ENCODE measurements around the gene MED22.

DNA sequence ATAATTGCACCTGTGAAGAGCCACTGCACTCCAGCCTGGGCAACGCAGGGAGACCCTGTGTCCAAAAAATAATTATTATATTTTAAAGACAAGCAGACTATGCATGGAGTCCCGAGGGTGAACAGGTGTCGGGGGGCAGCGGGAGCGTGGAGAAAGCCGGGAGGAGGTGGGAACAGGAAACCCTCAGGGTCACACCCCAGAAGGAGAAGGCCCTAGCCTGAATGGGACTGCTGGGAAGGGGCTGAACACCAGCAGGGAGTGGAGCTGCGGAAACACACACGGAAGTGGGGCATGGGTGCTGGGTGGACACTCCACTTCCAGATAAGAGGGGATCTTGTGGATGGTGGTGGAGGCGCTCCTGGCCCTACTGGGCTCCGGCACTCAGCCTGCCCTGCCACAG is 24.7 kb downstream of the MED22 start:
- TF ChIP-seq, protein P1, sequence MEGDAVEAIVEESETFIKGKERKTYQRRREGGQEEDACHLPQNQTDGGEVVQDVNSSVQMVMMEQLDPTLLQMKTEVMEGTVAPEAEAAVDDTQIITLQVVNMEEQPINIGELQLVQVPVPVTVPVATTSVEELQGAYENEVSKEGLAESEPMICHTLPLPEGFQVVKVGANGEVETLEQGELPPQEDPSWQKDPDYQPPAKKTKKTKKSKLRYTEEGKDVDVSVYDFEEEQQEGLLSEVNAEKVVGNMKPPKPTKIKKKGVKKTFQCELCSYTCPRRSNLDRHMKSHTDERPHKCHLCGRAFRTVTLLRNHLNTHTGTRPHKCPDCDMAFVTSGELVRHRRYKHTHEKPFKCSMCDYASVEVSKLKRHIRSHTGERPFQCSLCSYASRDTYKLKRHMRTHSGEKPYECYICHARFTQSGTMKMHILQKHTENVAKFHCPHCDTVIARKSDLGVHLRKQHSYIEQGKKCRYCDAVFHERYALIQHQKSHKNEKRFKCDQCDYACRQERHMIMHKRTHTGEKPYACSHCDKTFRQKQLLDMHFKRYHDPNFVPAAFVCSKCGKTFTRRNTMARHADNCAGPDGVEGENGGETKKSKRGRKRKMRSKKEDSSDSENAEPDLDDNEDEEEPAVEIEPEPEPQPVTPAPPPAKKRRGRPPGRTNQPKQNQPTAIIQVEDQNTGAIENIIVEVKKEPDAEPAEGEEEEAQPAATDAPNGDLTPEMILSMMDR (IDR thresholded peaks at IDR 0.05; ENCODE audit: insufficient read depth, low read length, poor library complexity, severe bottlenecking), result no peak
- TF ChIP-seq EZH2phosphoT487 (conservative IDR thresholded peaks at IDR 0.05; ENCODE audit: low read length), result no peak

Measured in SU-DHL-6 (cell line).